OCI-LY3 (cell line): ENCODE measurements around the gene OR1K1.
"Not testable (repeated sequence)": the region's sequence is repeated elsewhere in the genome, so short reads cannot be mapped to it uniquely, and the experiment has no call there.

Experiments
- H2AFZ ChIP-seq: fragments of 200-600, 300-600 bp; shearing (Covaris generic); 2 replicates; pipeline ENCODE4 v1.6.0; 2014; ENCODE audit warnings: antibody characterized with exemption, low read depth, low read length
- H3K27ac ChIP-seq: fragments of 200-600, 300-600 bp; sonication (generic); 2 replicates; pipeline ENCODE4 v1.5.1; 2014; ENCODE audit warnings: mild to moderate bottlenecking, low read length, moderate library complexity, mixed read lengths
- H3K27me3 ChIP-seq: fragments of 200-600, 300-600 bp; sonication (generic); 2 replicates; pipeline ENCODE4 v1.6.1; 2014; ENCODE audit warnings: low read depth, low read length, mixed read lengths
- H3K36me3 ChIP-seq: fragments of 200-600, 300-600 bp; sonication (generic); replicated peaks from 2 replicates; pipeline ENCODE3; 2014; ENCODE audit warnings: low read depth, low read length, mixed read lengths
- H3K4me1 ChIP-seq: fragments of 300-600, 200-600 bp; sonication (generic); 2 replicates; pipeline ENCODE4 v1.6.1; 2014; ENCODE audit warnings: low read length, mixed read lengths
- H3K4me2 ChIP-seq: fragments of 200-600, 300-600 bp; sonication (generic); 2 replicates; pipeline ENCODE4 v1.6.1; 2014; ENCODE audit warnings: low read length, mixed read lengths
- H3K4me3 ChIP-seq: fragments of 300-600, 200-600 bp; sonication (generic); 2 replicates; pipeline ENCODE4 v1.5.1; 2014; ENCODE audit warnings: antibody characterized with exemption, mild to moderate bottlenecking, low read length, moderate library complexity
- H3K79me2 ChIP-seq: fragments of 300-600, 200-600 bp; shearing (Covaris generic); 2 replicates; pipeline ENCODE4 v1.6.1; 2014; ENCODE audit warnings: mild to moderate bottlenecking, low read length, mixed read lengths
- H3K9ac ChIP-seq: fragments of 300-600, 200-600 bp; shearing (Covaris generic); 2 replicates; pipeline ENCODE4 v1.6.0; 2014; ENCODE audit warnings: mild to moderate bottlenecking, low read length, moderate library complexity
- H3K9me3 ChIP-seq: fragments of 200-600, 300-600 bp; shearing (Covaris generic); 2 replicates; pipeline ENCODE4 v1.6.1; 2014; ENCODE audit warnings: low read length, mixed read lengths; ENCODE audit not compliant: insufficient read depth
- H4K20me1 ChIP-seq: fragments of 200-600, 300-600 bp; sonication (generic); 2 replicates; pipeline ENCODE4 v1.6.1; 2016; ENCODE audit warnings: low read length, mixed read lengths; ENCODE audit not compliant: insufficient read depth
- EZH2phosphoT487 ChIP-seq: fragments of 200-600 bp; shearing (Covaris generic); IDR thresholded peaks from 2 replicates; pipeline ENCODE4 v1.6.1; 2018; ENCODE audit warnings: antibody characterized with exemption, mixed run types, low read depth
- TF ChIP-seq, protein P1 (sequence below): fragments of 200-600, 300-600 bp; sonication (generic); IDR thresholded peaks from 2 replicates; pipeline ENCODE4 v1.5.1; 2014; ENCODE audit warnings: antibody characterized with exemption, low read length, low read depth

The OR1K1 gene

GRCh38 chr9:122808141-122808540, 8.2 kb downstream of the OR1K1 start:
- no peak overlapping the region for H3K4me2 ChIP-seq
- no peak overlapping the region for H3K4me3 ChIP-seq
- H3K9me3 ChIP-seq, result no peaks in the 10 kb centered on the region
- no peaks in the 10 kb centered on the region for H4K20me1 ChIP-seq
- H3K4me1 ChIP-seq, result no peaks in the 10 kb centered on the region
- no peaks in the 10 kb centered on the region for H3K79me2 ChIP-seq
- H3K27ac ChIP-seq, result no peak overlapping the region
- no peaks in the 10 kb centered on the region for H3K36me3 ChIP-seq
- no peak overlapping the region for H2AFZ ChIP-seq
- H3K27me3 ChIP-seq, result no peaks in the 10 kb centered on the region
- no peak overlapping the region for H3K9ac ChIP-seq
- TF ChIP-seq, protein P1, sequence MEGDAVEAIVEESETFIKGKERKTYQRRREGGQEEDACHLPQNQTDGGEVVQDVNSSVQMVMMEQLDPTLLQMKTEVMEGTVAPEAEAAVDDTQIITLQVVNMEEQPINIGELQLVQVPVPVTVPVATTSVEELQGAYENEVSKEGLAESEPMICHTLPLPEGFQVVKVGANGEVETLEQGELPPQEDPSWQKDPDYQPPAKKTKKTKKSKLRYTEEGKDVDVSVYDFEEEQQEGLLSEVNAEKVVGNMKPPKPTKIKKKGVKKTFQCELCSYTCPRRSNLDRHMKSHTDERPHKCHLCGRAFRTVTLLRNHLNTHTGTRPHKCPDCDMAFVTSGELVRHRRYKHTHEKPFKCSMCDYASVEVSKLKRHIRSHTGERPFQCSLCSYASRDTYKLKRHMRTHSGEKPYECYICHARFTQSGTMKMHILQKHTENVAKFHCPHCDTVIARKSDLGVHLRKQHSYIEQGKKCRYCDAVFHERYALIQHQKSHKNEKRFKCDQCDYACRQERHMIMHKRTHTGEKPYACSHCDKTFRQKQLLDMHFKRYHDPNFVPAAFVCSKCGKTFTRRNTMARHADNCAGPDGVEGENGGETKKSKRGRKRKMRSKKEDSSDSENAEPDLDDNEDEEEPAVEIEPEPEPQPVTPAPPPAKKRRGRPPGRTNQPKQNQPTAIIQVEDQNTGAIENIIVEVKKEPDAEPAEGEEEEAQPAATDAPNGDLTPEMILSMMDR, result no peak
- no peak for TF ChIP-seq EZH2phosphoT487

GRCh38 chr9:122809261-122809660, 9.3 kb downstream of the OR1K1 start:
- not testable (repeated sequence) for H3K9ac ChIP-seq, H3K9me3 ChIP-seq, H3K27ac ChIP-seq, H3K27me3 ChIP-seq, H3K4me3 ChIP-seq, H4K20me1 ChIP-seq, H2AFZ ChIP-seq, H3K4me1 ChIP-seq, H3K4me2 ChIP-seq, H3K36me3 ChIP-seq, H3K79me2 ChIP-seq

- TF ChIP-seq, protein P1, result peak; percentile 87
- no peak for TF ChIP-seq EZH2phosphoT487
- H3K9ac ChIP-seq, result no peak overlapping the region
- peak overlapping the region; percentile 35; the same call in 1 of the 2 replicates for H3K4me2 ChIP-seq
- H3K36me3 ChIP-seq, result no peaks in the 10 kb centered on the region
- H3K4me3 ChIP-seq, result no peak overlapping the region
- no peaks in the 10 kb centered on the region for H3K9me3 ChIP-seq
- no peaks in the 10 kb centered on the region for H3K27me3 ChIP-seq
- no peaks in the 10 kb centered on the region for H4K20me1 ChIP-seq
- no peaks in the 10 kb centered on the region for H3K79me2 ChIP-seq
- no peak overlapping the region for H3K27ac ChIP-seq
- no peaks in the 10 kb centered on the region for H3K4me1 ChIP-seq
- H2AFZ ChIP-seq, result peak overlapping the region; percentile 51; the same call in 1 of the 2 replicates
These were observed 10.5 kb downstream of the OR1K1 start for GRCh38 chr9:122810306-122810946.

DNA sequence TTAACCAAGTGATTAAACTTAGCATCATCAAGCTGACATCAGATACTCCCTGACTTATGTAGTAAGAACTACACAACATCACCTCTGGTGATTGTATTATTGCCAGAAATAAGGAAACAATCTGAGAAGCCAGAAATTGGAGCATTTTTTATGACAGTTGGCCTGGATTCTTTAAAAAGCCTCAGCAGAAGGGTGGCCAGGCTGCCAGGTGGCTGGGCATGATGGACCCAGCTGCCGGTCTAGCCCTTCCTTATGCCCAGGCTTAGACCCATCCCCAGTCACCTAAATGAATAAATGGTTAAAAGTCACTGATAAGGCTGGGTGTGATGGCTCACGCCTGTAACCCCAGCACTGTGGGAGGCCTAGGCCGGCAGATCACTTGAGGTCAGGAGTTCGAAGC, 12.8 kb downstream of the OR1K1 start:
- Histone ChIP-seq H3K9ac (no peak overlapping the region), H4K20me1 (no peaks in the 10 kb centered on the region), H2AFZ (no peak overlapping the region)

More for the DNA sequence above, 12.8 kb downstream of the OR1K1 start:
- TF ChIP-seq EZH2phosphoT487, result no peak
- TF ChIP-seq, protein P1, result no peak
- Histone ChIP-seq H3K9me3 (no peaks in the 10 kb centered on the region), H3K36me3 (no peaks in the 10 kb centered on the region), H3K4me3 (no peak overlapping the region), H3K4me2 (no peak overlapping the region), H3K79me2 (no peaks in the 10 kb centered on the region), H3K27ac (no peak overlapping the region), H3K4me1 (no peaks in the 10 kb centered on the region), H3K27me3 (no peaks in the 10 kb centered on the region)
